ENCODE measurements around the gene HNRNPR. TPM values are rescaled to one million over a fixed set of nuclear protein-coding genes. Genes with fewer than 3 reads are reported as not detected.

The HNRNPR gene
- total and polyA plus RNA-seq, 9 of the 15 experiments (the other 6 are each of a cell fraction or from before 2014, with no cell fraction given) = 80.9 to 372 (median 301) TPM

DNA sequence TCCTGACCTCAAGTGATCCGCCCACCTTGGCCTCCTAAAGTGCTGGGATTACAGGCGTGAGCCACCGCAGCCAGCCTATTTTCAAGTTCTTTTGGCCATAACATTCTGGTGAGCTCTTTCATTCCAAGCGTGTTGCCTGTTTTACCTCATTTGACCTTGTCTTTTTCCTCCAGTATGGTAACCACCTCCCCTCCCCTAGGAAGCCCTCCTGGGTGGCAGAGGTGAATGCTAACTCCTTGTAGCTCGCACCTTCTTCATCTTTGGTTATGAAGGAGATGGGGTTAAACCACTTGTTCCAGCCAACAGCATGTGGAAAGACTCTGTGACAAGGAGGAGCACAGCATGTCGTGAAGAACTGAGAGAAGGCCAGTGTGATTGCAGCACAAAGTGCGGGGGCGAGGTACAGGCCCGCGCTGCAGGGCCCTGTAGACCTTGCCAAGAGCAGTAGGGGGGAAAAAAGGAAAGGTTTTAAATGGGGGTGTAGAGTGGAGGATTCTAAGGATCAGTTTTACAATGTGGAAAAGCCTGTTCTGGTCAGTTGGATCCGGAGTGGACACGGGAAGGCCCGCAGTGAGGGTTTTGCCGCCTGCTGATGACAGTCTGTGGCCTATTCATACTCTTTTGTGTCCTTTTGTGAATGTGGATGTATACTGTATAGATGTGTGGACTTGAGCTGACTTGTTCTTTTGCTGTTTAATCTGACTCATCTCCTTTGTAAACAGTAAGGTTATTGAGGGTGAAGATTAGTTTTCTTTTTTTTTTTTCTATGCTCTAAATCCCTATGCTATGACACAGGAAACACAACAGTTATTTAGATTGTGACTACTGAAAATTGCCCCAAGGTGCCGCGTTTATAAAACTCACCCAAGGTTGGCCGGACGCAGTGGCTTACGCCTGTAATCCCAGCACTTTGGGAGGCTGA lies 33.1 kb upstream of the HNRNPR start (continued):
- TF ChIP-seq XRCC5 (IDR thresholded peaks at IDR 0.05; ENCODE audit: low read depth, low read length) (no peak), LEF1 (IDR thresholded peaks at IDR 0.05) (peak; percentile 75; the same call in 1 of the 2 replicates), CTBP1 (IDR thresholded peaks at IDR 0.05; ENCODE audit: borderline replicate concordance) (peak; percentile 31; the same call in 1 of the 2 replicates), NFRKB (IDR thresholded peaks at IDR 0.05; ENCODE audit: low read depth) (peak; percentile 48; the same call in 1 of the 2 replicates), SAFB2 (IDR thresholded peaks at IDR 0.05; ENCODE audit: borderline replicate concordance, low read depth, low read length, severe bottlenecking) (no peak), ETV5 (CRISPR knock-in tag; IDR thresholded peaks at IDR 0.05; ENCODE audit: low read depth) (peak; percentile 65; the same call in 1 of the 2 replicates), ZNF12 (CRISPR knock-in tag; IDR thresholded peaks at IDR 0.05) (0 out of 2 replicates have a peak, but pooled peaks have one; percentile 39), HDAC6 (IDR thresholded peaks at IDR 0.05; ENCODE audit: low read depth, low read length) (no peak), ETV1 (tag; conservative IDR thresholded peaks at IDR 0.05; ENCODE audit: low read depth) (0 out of 2 replicates have a peak, but pooled peaks have one; percentile 17)
- TF ChIP-seq, protein P1, sequence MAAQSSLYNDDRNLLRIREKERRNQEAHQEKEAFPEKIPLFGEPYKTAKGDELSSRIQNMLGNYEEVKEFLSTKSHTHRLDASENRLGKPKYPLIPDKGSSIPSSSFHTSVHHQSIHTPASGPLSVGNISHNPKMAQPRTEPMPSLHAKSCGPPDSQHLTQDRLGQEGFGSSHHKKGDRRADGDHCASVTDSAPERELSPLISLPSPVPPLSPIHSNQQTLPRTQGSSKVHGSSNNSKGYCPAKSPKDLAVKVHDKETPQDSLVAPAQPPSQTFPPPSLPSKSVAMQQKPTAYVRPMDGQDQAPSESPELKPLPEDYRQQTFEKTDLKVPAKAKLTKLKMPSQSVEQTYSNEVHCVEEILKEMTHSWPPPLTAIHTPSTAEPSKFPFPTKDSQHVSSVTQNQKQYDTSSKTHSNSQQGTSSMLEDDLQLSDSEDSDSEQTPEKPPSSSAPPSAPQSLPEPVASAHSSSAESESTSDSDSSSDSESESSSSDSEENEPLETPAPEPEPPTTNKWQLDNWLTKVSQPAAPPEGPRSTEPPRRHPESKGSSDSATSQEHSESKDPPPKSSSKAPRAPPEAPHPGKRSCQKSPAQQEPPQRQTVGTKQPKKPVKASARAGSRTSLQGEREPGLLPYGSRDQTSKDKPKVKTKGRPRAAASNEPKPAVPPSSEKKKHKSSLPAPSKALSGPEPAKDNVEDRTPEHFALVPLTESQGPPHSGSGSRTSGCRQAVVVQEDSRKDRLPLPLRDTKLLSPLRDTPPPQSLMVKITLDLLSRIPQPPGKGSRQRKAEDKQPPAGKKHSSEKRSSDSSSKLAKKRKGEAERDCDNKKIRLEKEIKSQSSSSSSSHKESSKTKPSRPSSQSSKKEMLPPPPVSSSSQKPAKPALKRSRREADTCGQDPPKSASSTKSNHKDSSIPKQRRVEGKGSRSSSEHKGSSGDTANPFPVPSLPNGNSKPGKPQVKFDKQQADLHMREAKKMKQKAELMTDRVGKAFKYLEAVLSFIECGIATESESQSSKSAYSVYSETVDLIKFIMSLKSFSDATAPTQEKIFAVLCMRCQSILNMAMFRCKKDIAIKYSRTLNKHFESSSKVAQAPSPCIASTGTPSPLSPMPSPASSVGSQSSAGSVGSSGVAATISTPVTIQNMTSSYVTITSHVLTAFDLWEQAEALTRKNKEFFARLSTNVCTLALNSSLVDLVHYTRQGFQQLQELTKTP (IDR thresholded peaks at IDR 0.05; ENCODE audit: low read depth in 1 of 2, partially characterized antibody in 2 of 2) = no peak
- TF ChIP-seq, protein P2, sequence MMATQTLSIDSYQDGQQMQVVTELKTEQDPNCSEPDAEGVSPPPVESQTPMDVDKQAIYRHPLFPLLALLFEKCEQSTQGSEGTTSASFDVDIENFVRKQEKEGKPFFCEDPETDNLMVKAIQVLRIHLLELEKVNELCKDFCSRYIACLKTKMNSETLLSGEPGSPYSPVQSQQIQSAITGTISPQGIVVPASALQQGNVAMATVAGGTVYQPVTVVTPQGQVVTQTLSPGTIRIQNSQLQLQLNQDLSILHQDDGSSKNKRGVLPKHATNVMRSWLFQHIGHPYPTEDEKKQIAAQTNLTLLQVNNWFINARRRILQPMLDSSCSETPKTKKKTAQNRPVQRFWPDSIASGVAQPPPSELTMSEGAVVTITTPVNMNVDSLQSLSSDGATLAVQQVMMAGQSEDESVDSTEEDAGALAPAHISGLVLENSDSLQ (IDR thresholded peaks at IDR 0.05) = 0 out of 2 replicates have a peak, but pooled peaks have one; percentile 7
- TF ChIP-seq, protein P3, sequence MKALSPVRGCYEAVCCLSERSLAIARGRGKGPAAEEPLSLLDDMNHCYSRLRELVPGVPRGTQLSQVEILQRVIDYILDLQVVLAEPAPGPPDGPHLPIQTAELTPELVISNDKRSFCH (CRISPR knock-in tag; IDR thresholded peaks at IDR 0.05) = no peak
- TF ChIP-seq, protein P3 (tag; IDR thresholded peaks at IDR 0.05) = no peak

Data from K562 (cell line).